ENCODE measurements around the gene ARHGAP15. TPM values are rescaled to one million over a fixed set of nuclear protein-coding genes. Genes with fewer than 3 reads are reported as not detected.

The ARHGAP15 gene
- total and polyA plus RNA-seq, 10 donors, result 55.8 to 219 (median 130) TPM

DNA sequence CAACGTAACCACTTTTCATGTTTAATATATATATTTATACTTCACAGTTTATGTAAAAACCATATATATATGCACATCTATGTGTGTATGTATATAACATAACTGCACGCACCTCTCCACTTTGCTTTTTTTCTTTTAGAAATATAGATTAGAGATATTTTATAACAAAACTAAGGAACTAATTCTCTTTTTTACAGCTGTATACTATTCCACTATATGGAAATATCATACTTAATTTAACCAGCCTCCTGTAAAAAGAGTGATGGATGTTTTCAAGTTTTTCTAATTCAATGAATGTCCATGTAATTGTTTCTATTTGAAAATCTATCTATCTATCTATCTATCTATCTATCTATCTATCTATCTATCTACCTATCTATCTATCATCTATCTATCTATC is 4.6 kb downstream of the ARHGAP15 start:
- Histone ChIP-seq H3K27me3 (replicated peaks in 1 of 7) (no peaks in the 10 kb centered on the region), H3K4me1 (peaks cover 7 to 88% (median 65%) of the 10 kb centered on the region in 6 donors), H3K4me3 (no peak overlapping the region), H3K9me3 (no peaks in the 10 kb centered on the region), H3K36me3 (no peaks in the 10 kb centered on the region), H3K27ac (no peak overlapping the region)
- TF ChIP-seq POLR2AphosphoS5 (IDR thresholded peaks at IDR 0.05), result no peak
- TF ChIP-seq, protein P1, sequence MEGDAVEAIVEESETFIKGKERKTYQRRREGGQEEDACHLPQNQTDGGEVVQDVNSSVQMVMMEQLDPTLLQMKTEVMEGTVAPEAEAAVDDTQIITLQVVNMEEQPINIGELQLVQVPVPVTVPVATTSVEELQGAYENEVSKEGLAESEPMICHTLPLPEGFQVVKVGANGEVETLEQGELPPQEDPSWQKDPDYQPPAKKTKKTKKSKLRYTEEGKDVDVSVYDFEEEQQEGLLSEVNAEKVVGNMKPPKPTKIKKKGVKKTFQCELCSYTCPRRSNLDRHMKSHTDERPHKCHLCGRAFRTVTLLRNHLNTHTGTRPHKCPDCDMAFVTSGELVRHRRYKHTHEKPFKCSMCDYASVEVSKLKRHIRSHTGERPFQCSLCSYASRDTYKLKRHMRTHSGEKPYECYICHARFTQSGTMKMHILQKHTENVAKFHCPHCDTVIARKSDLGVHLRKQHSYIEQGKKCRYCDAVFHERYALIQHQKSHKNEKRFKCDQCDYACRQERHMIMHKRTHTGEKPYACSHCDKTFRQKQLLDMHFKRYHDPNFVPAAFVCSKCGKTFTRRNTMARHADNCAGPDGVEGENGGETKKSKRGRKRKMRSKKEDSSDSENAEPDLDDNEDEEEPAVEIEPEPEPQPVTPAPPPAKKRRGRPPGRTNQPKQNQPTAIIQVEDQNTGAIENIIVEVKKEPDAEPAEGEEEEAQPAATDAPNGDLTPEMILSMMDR (IDR thresholded peaks at IDR 0.05 in 8 of 11, conservative IDR thresholded peaks at IDR 0.05 in 3 of 11), result no peak
- TF ChIP-seq POLR2A (IDR thresholded peaks at IDR 0.05), result no peak
- WGBS, 5 donors, result 72 to 100% (median 92%) methylated on average over 2 of the region's 2 CpGs
- DNase-seq, result no peak
- intact Hi-C loops (cut with DNase I; ENCODE audit: low total_unique reads), result no loop called here

DNA sequence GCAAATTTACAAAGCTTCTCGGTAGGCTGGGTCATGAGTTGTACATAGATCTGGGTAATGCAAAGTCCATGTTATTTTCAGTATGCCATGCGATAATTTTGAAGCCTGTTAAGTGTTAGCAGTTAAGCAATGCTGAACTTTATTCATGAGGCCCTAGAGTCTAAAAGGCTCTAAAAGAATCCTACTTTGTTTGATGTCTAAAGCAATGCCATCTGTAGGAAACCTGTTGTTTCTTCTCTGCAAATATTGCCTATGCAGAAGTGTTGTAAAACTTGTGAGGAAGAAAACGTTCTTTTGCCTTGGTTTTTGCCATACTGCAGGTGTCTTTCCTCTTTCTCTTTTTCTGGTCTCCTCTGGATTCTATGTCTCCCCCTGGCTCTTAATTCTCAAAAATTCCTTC is 9.1 kb downstream of the ARHGAP15 start:
- Histone ChIP-seq H3K9me3 (no peaks in the 10 kb centered on the region), H3K4me3 (no peak overlapping the region), H3K27ac (peak overlapping the region in 4 of 8 donors; percentile 1 to 75 (median 39)), H3K4me1 (peaks cover 16 to 97% (median 79%) of the 10 kb centered on the region in 6 donors), H3K36me3 (no peaks in the 10 kb centered on the region), H3K27me3 (replicated peaks in 1 of 7) (no peaks in the 10 kb centered on the region)
- WGBS, 5 donors, result 52 to 68% (median 57%) methylated on average over 3 of the region's 3 CpGs
- intact Hi-C loops (cut with DNase I; ENCODE audit: low total_unique reads), result no loop called here
- TF ChIP-seq POLR2AphosphoS5 (IDR thresholded peaks at IDR 0.05) (no peak), POLR2A (IDR thresholded peaks at IDR 0.05) (no peak)
- TF ChIP-seq, protein P1 (IDR thresholded peaks at IDR 0.05 in 8 of 11, conservative IDR thresholded peaks at IDR 0.05 in 3 of 11), result no peak
- DNase-seq, result no peak

DNA sequence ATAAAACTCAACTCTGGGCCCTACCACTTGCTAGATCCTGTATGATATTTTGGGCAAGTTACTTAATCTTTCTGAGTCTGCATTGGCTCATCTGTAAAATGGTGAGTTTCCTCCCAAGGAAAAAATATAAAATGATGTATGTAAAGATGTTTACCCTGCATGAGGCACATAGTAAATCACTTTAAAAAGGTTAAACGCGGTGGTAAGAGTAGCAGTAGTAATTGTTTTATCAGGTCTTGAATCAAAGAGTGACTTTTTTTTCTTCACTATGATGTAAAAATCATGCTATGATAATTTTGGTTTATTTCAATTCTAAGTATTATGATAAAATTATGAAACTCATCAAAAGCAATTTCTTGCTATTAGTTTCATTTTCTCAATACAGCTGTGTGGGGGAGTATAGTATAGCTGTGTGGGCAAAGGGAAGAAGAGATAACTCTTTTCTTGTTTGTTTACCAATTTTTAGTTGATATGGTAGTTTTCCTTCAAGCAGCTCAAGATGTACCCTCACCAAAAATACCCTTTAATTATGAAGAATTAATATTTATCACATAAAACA is 10.7 kb downstream of the ARHGAP15 start:
- H3K4me3 ChIP-seq, result peak overlapping the region in 4 of 8 donors; percentile 1 to 27 (median 8)
- intact Hi-C loops (cut with DNase I; ENCODE audit: low total_unique reads), result no loop called here
- H3K27ac ChIP-seq, result peak overlapping the region in 7 of 8 donors; percentile 24 to 76 (median 68)
- no peaks in the 10 kb centered on the region for H3K9me3 ChIP-seq
- H3K27me3 ChIP-seq (replicated peaks in 1 of 7), result no peaks in the 10 kb centered on the region
- DNase-seq, result no peak
- no peaks in the 10 kb centered on the region for H3K36me3 ChIP-seq
- WGBS, 5 donors, result 24 to 55% (median 46%) methylated on average over 2 of the region's 2 CpGs
- TF ChIP-seq, protein P1 (IDR thresholded peaks at IDR 0.05 in 8 of 11, conservative IDR thresholded peaks at IDR 0.05 in 3 of 11), result no peak
- TF ChIP-seq POLR2AphosphoS5 (IDR thresholded peaks at IDR 0.05) (no peak), POLR2A (IDR thresholded peaks at IDR 0.05) (no peak)
- peaks cover 17 to 100% (median 77%) of the 10 kb centered on the region in 6 donors for H3K4me1 ChIP-seq

DNA sequence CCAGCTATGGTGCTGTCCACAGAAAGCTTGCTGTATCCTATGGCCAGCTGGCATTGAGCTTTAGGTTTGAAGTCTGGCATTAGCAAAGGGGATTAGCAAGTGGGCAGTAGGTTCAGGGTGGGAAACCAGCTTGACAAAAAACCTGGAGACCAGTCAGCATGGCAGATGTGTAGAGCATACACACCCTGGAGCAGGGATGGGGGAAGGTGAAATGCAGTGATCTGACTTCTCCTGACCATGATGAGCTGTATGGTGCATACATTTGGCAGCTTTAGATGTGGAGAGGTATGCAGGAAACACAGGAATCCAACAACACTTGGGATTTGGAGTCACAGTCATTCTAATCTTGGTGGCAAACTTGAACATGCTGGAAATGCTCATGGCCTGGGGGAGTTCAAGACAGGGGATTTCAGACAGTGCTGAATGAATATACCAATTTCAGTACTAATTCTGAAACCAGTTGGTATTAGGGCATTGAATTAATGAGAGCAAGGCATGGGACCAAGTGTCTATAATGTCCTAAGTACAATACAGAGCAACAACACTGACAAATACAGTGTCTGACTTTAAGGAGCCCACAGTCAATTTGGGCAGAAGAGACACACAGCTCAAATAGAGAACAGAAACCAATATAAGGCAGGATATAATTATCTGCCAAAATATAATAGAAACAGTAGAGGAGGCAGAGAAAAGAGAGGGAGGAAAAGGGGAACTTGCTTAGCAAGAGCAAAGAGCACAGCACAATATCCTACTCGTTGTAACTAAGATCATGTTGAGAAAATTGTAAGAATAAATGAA is 11.8 kb downstream of the ARHGAP15 start:
- no peak for DNase-seq
- intact Hi-C loops (cut with DNase I; ENCODE audit: low total_unique reads), result no loop called here
- peak overlapping the region in 7 of 8 donors; percentile 24 to 76 (median 68) for H3K27ac ChIP-seq
- no peaks in the 10 kb centered on the region for H3K27me3 ChIP-seq (replicated peaks in 1 of 7)
- H3K4me3 ChIP-seq, result peak overlapping the region in 3 of 8 donors; percentile 1 to 31 (median 16)
- no peaks in the 10 kb centered on the region for H3K36me3 ChIP-seq
- H3K9me3 ChIP-seq, result no peaks in the 10 kb centered on the region
- peaks cover 22 to 100% (median 78%) of the 10 kb centered on the region in 6 donors for H3K4me1 ChIP-seq
- no peak for TF ChIP-seq POLR2AphosphoS5 (IDR thresholded peaks at IDR 0.05)
- TF ChIP-seq, protein P1 (IDR thresholded peaks at IDR 0.05 in 8 of 11, conservative IDR thresholded peaks at IDR 0.05 in 3 of 11), result no peak
- TF ChIP-seq POLR2A (IDR thresholded peaks at IDR 0.05), result no peak
- WGBS, 5 donors, result 13 to 35% (median 27%) methylated on average over 1 of the region's 1 CpG

Data from spleen (tissue), 11 donors.